Astrocyte (in vitro differentiated cells and primary cell): ENCODE measurements around the gene IL31. TPM values are rescaled to one million over a fixed set of nuclear protein-coding genes. Genes with fewer than 3 reads are reported as not detected.
A peak's percentile ranks its signal among the peaks of the same experiment; 100 is the strongest.

Experiments used
- DNase-seq: peaks from one replicate; pipeline ENCODE4 v3.0.0-alpha.2; 2010; ENCODE audit warnings: low read depth
- FAIRE-seq: peaks from 2 replicates; lab custom pipeline; 2011; peaks lifted over from hg19 to GRCh38; lab: Jason Lieb, UNC
- H2AFZ ChIP-seq: 2 replicates; pipeline ENCODE4 v1.6.0; 2012; ENCODE audit warnings: low read depth, low read length, inconsistent platforms
- H3K27ac ChIP-seq: 2 replicates; pipeline ENCODE4 v1.5.1; 2011; ENCODE audit warnings: low read depth, low read length, inconsistent platforms
- H3K27me3 ChIP-seq: 2 replicates; pipeline ENCODE4 v1.6.0; 2011; ENCODE audit warnings: low read length, inconsistent platforms; ENCODE audit not compliant: insufficient read depth
- H3K36me3 ChIP-seq: 2 replicates; pipeline ENCODE4 v1.5.1; 2011; ENCODE audit warnings: low read length, inconsistent platforms; ENCODE audit not compliant: insufficient read depth
- H3K4me1 ChIP-seq: 2 replicates; pipeline ENCODE4 v1.5.1; 2011; ENCODE audit warnings: low read length, inconsistent platforms; ENCODE audit not compliant: insufficient read depth
- H3K4me2 ChIP-seq: 2 replicates; pipeline ENCODE4 v1.6.0; 2012; ENCODE audit warnings: low read length, inconsistent platforms
- H3K4me3 ChIP-seq: 2 replicates; pipeline ENCODE4 v1.5.1; 2011; ENCODE audit warnings: low read depth, mild to moderate bottlenecking, low read length, inconsistent platforms; ENCODE audit not compliant: insufficient read depth
- H3K79me2 ChIP-seq: 2 replicates; pipeline ENCODE4 v1.6.0; 2012; ENCODE audit warnings: mild to moderate bottlenecking, low read length, inconsistent platforms; ENCODE audit not compliant: insufficient read depth
- H3K9ac ChIP-seq: 2 replicates; pipeline ENCODE4 v1.6.0; 2012; ENCODE audit warnings: mild to moderate bottlenecking, low read length, inconsistent platforms
- H3K9me3 ChIP-seq: 2 replicates; pipeline ENCODE4 v1.5.1; 2012; ENCODE audit warnings: low read depth, mild to moderate bottlenecking, low read length, inconsistent platforms; ENCODE audit not compliant: insufficient read depth
- H4K20me1 ChIP-seq: 2 replicates; pipeline ENCODE4 v1.6.0; 2012; ENCODE audit warnings: low read length, inconsistent platforms; ENCODE audit not compliant: insufficient read depth
- H3K27ac Mint-ChIP-seq: one replicate; pipeline ENCODE4 v1.8.0; 2021; ENCODE audit warnings: mild to moderate bottlenecking, mixed read lengths; ENCODE audit not compliant: unreplicated experiment
- H3K27me3 Mint-ChIP-seq: one replicate; pipeline ENCODE4 v1.8.0; 2021; ENCODE audit warnings: low read depth, mixed read lengths; ENCODE audit not compliant: unreplicated experiment
- H3K36me3 Mint-ChIP-seq: one replicate; pipeline ENCODE4 v1.8.0; 2021; ENCODE audit warnings: low read depth, mixed read lengths; ENCODE audit not compliant: unreplicated experiment
- H3K4me1 Mint-ChIP-seq: one replicate; pipeline ENCODE4 v1.8.0; 2021; ENCODE audit warnings: low read depth, mixed read lengths; ENCODE audit not compliant: unreplicated experiment
- H3K4me3 Mint-ChIP-seq: one replicate; pipeline ENCODE4 v1.8.0; 2021; ENCODE audit warnings: mild to moderate bottlenecking, moderate library complexity, mixed read lengths; ENCODE audit not compliant: unreplicated experiment
- H3K9me3 Mint-ChIP-seq: one replicate; pipeline ENCODE4 v1.8.0; 2021; ENCODE audit warnings: mild to moderate bottlenecking, mixed read lengths; ENCODE audit not compliant: unreplicated experiment
- CTCF ChIP-seq: IDR thresholded peaks from 2 replicates; pipeline ENCODE4 v1.5.1; 2011; ENCODE audit warnings: low read depth, mild to moderate bottlenecking, inconsistent platforms, low read length, moderate library complexity; ENCODE audit not compliant: insufficient read depth
- EZH2 ChIP-seq: IDR thresholded peaks from 2 replicates; pipeline ENCODE4 v1.6.1; 2012; ENCODE audit warnings: mild to moderate bottlenecking, low read length, inconsistent platforms; ENCODE audit not compliant: insufficient read depth
- total RNA-seq: library from RNA; stranded (reverse); gene quantifications from 2 replicates; pipeline ENCODE4 v1.2.1, GENCODE V29; 2021

IL31 gene
- total RNA-seq, 1 donor from 2014 or later = not detected

- DNase-seq (no peak), FAIRE-seq (no peak)
- no peak overlapping the region for H3K27ac Mint-ChIP-seq
- no peaks in the 10 kb centered on the region for H3K36me3 ChIP-seq
- no peaks in the 10 kb centered on the region for H3K36me3 Mint-ChIP-seq
- H3K4me2 ChIP-seq = no peak overlapping the region
- H3K4me3 ChIP-seq = no peak overlapping the region
- H3K9me3 Mint-ChIP-seq = no peaks in the 10 kb centered on the region
- H4K20me1 ChIP-seq = no peaks in the 10 kb centered on the region
- H3K27ac ChIP-seq = no peak overlapping the region
- no peak overlapping the region for H3K9ac ChIP-seq
- no peaks in the 10 kb centered on the region for H3K4me1 ChIP-seq
- H3K4me1 Mint-ChIP-seq = no peaks in the 10 kb centered on the region
- TF ChIP-seq EZH2 = no peak
- TF ChIP-seq CTCF = no peak
- no peak overlapping the region for H3K4me3 Mint-ChIP-seq
- no peaks in the 10 kb centered on the region for H3K9me3 ChIP-seq
- peaks cover 19% of the 10 kb centered on the region for H3K27me3 Mint-ChIP-seq
- H3K27me3 ChIP-seq = peaks cover under 1% of the 10 kb centered on the region
- H2AFZ ChIP-seq = no peak overlapping the region
- no peaks in the 10 kb centered on the region for H3K79me2 ChIP-seq
These were observed 13.4 kb upstream of the IL31 start for GRCh38 chr12:122187466-122187865.

- Histone ChIP-seq H2AFZ (no peak overlapping the region), H3K27ac (no peak overlapping the region), H3K4me2 (no peak overlapping the region), H3K9me3 (no peaks in the 10 kb centered on the region), H3K36me3 (no peaks in the 10 kb centered on the region), H3K79me2 (no peaks in the 10 kb centered on the region), H3K4me3 (no peak overlapping the region), H3K4me1 (no peaks in the 10 kb centered on the region), H4K20me1 (no peaks in the 10 kb centered on the region), H3K9ac (no peak overlapping the region), H3K27me3 (no peaks in the 10 kb centered on the region)
- H3K36me3 Mint-ChIP-seq = no peaks in the 10 kb centered on the region
- peaks cover 17% of the 10 kb centered on the region for H3K27me3 Mint-ChIP-seq
- peak overlapping the region; percentile 40 for H3K4me3 Mint-ChIP-seq
- TF ChIP-seq EZH2 (no peak), CTCF (no peak)
- H3K27ac Mint-ChIP-seq = no peak overlapping the region
- no peaks in the 10 kb centered on the region for H3K9me3 Mint-ChIP-seq
- DNase-seq = no peak
- no peak for FAIRE-seq
- peaks cover 2% of the 10 kb centered on the region for H3K4me1 Mint-ChIP-seq
These were observed 11.6 kb upstream of the IL31 start for GRCh38 chr12:122185494-122186082.

GRCh38 chr12:122185079-122185478, 11.1 kb upstream of the IL31 start:
- no peak overlapping the region for H3K27ac ChIP-seq
- H3K4me1 ChIP-seq = peaks cover 5% of the 10 kb centered on the region
- H3K9me3 ChIP-seq = no peaks in the 10 kb centered on the region
- H3K4me3 ChIP-seq = no peak overlapping the region
- peak overlapping the region; percentile 40 for H3K4me3 Mint-ChIP-seq
- H3K9me3 Mint-ChIP-seq = no peaks in the 10 kb centered on the region
- H3K36me3 ChIP-seq = no peaks in the 10 kb centered on the region
- H4K20me1 ChIP-seq = no peaks in the 10 kb centered on the region
- no peak overlapping the region for H3K4me2 ChIP-seq
- peaks cover 17% of the 10 kb centered on the region for H3K27me3 Mint-ChIP-seq
- H3K36me3 Mint-ChIP-seq = no peaks in the 10 kb centered on the region
- H2AFZ ChIP-seq = no peak overlapping the region
- H3K79me2 ChIP-seq = no peaks in the 10 kb centered on the region
- H3K27ac Mint-ChIP-seq = no peak overlapping the region
- FAIRE-seq = no peak
- no peak overlapping the region for H3K9ac ChIP-seq
- peaks cover 5% of the 10 kb centered on the region for H3K4me1 Mint-ChIP-seq
- DNase-seq = no peak
- H3K27me3 ChIP-seq = no peaks in the 10 kb centered on the region
- no peak for TF ChIP-seq CTCF
- TF ChIP-seq EZH2 = no peak
